GM12891 (cell line): ENCODE results near the gene HNRNPU.

Experiments
- DNase-seq: peaks from one replicate; pipeline ENCODE4 v3.0.0; 2011; ENCODE audit warnings: low spot score; ENCODE audit not compliant: insufficient read length
- FAIRE-seq: peaks from 2 replicates; lab custom pipeline; 2011; peaks lifted over from hg19 to GRCh38; lab: Jason Lieb, UNC
- PAX5 ChIP-seq: IDR thresholded peaks from 2 replicates; pipeline ENCODE4 v1.6.1; 2011; ENCODE audit warnings: low read length, moderate library complexity, mild to moderate bottlenecking; ENCODE audit not compliant: insufficient read depth, severe bottlenecking
- POLR2A ChIP-seq: IDR thresholded peaks from 2 replicates; pipeline ENCODE4 v1.6.1; 2011; ENCODE audit warnings: low read depth, low read length, control low read depth
- POLR2AphosphoS5 ChIP-seq: IDR thresholded peaks from 2 replicates; pipeline ENCODE4 v1.6.1; 2011; ENCODE audit warnings: low read depth, low read length, control low read depth
- POU2F2 ChIP-seq: IDR thresholded peaks from 2 replicates; pipeline ENCODE4 v1.6.1; 2011; ENCODE audit warnings: low read depth, mild to moderate bottlenecking, control low read depth, low read length, moderate library complexity
- SPI1 ChIP-seq: IDR thresholded peaks from 2 replicates; pipeline ENCODE4 v1.6.1; 2011; ENCODE audit warnings: low read depth, low read length, control low read depth
- TAF1 ChIP-seq: IDR thresholded peaks from 2 replicates; pipeline ENCODE4 v1.6.1; 2011; ENCODE audit warnings: low read depth, low read length, control low read depth

The HNRNPU gene

GRCh38 chr1:244876228-244876910, 12.0 kb upstream of the HNRNPU start:
- TF ChIP-seq POLR2AphosphoS5 (no peak), PAX5 (no peak), POU2F2 (no peak), TAF1 (no peak), POLR2A (no peak), SPI1 (no peak)
- DNase-seq (no peak), FAIRE-seq (no peak)

- no peak for DNase-seq
- TF ChIP-seq SPI1 = no peak
- no peak for FAIRE-seq
These were observed 10.7 kb upstream of the HNRNPU start for GRCh38 chr1:244874974-244875579.

- TF ChIP-seq PAX5 (no peak), POLR2A (no peak), POU2F2 (no peak), POLR2AphosphoS5 (no peak), SPI1 (no peak), TAF1 (no peak)
- no peak for DNase-seq
- FAIRE-seq = peak; percentile 16
These were observed 5.6 kb upstream of the HNRNPU start for GRCh38 chr1:244869950-244870349.

- TF ChIP-seq TAF1 = no peak
- TF ChIP-seq PAX5 = no peak
- TF ChIP-seq POLR2A = no peak
- TF ChIP-seq POLR2AphosphoS5 = no peak
- TF ChIP-seq POU2F2 = no peak
- TF ChIP-seq SPI1 = no peak
- FAIRE-seq = no peak
- DNase-seq = no peak
These were observed 5.1 kb upstream of the HNRNPU start for GRCh38 chr1:244869364-244869827.

- TF ChIP-seq POLR2A = no peak
- no peak for TF ChIP-seq POU2F2
- TF ChIP-seq TAF1 = no peak
- TF ChIP-seq POLR2AphosphoS5 = no peak
- TF ChIP-seq SPI1 = no peak
- no peak for TF ChIP-seq PAX5
- FAIRE-seq = no peak
- no peak for DNase-seq
These were observed 4.4 kb upstream of the HNRNPU start for GRCh38 chr1:244868484-244869363.

GRCh38 chr1:244866355-244866754, 2.0 kb upstream of the HNRNPU start:
- no peak for DNase-seq
- TF ChIP-seq POU2F2 (no peak), POLR2AphosphoS5 (no peak), PAX5 (no peak), POLR2A (no peak), TAF1 (no peak), SPI1 (no peak)
- FAIRE-seq = no peak

GRCh38 chr1:244865820-244866219, 1.5 kb upstream of the HNRNPU start:
- FAIRE-seq (no peak), DNase-seq (no peak)
- no peak for TF ChIP-seq TAF1
- TF ChIP-seq SPI1 = no peak

- no peak for DNase-seq
- no peak for FAIRE-seq
These were observed 657 bp upstream of the HNRNPU start for GRCh38 chr1:244865028-244865371.

GRCh38 chr1:244863491-244864252, 671 bp downstream of the HNRNPU start:
- no peak for FAIRE-seq
- TF ChIP-seq POLR2A = peak; percentile 32; the same call in 1 of the 2 replicates
- no peak for TF ChIP-seq PAX5
- TF ChIP-seq TAF1 = peak; percentile 9; the same call in 1 of the 2 replicates
- DNase-seq = peak; percentile 19

More at GRCh38 chr1:244865028-244865371, 657 bp upstream of the HNRNPU start:
- no peak for TF ChIP-seq POU2F2
- TF ChIP-seq SPI1 = no peak
- TF ChIP-seq TAF1 = no peak
- TF ChIP-seq POLR2A = no peak
- no peak for TF ChIP-seq POLR2AphosphoS5
- TF ChIP-seq PAX5 = no peak
